Left lung (tissue), 10 donors: Measurements from ENCODE around the gene SLIT3. TPM values are rescaled to one million over a fixed set of nuclear protein-coding genes. Genes with fewer than 3 reads are reported as not detected.

ENCODE experiments used
- ATAC-seq: fragments of 200-7000 bp; cut with Tn5 transposase; one replicate; pipeline ENCODE4 v1.9.1; 2020; ENCODE audit warnings: moderate library complexity
- DNase-seq, 4 donors: peaks; one replicate each; pipeline ENCODE4 v3.0.0-alpha.2; 2013 to 2020
- H3K27ac ChIP-seq, 2 donors: fragments of 200-600 bp; sonication (generic) in 1 of 2; one replicate each; pipeline versions ENCODE4 v1.5.0 to v1.8.0; 2020 to 2021
- H3K27me3 ChIP-seq, 2 donors: fragments of 200-600 bp; sonication (generic) in 1 of 2; one replicate each; pipeline versions ENCODE4 v1.5.0 to v1.8.0; 2020 to 2021
- H3K36me3 ChIP-seq, 2 donors: fragments of 200-600 bp; sonication (generic) in 1 of 2; one replicate each; pipeline versions ENCODE4 v1.5.0 to v1.8.0; 2020 to 2021
- H3K4me1 ChIP-seq, 2 donors: fragments of 200-600 bp; one replicate each; pipeline ENCODE4 v1.8.0; 2021
- H3K4me3 ChIP-seq, 2 donors: fragments of 200-600 bp; sonication (generic) in 1 of 2; one replicate each; pipeline versions ENCODE4 v1.5.0 to v1.8.0; 2020 to 2021; ENCODE audit warnings: mild to moderate bottlenecking in 1 of 2
- H3K9me3 ChIP-seq, 2 donors: fragments of 200-600 bp; sonication (generic) in 1 of 2; one replicate each; pipeline versions ENCODE4 v1.5.0 to v1.8.0; 2020 to 2021
- CTCF ChIP-seq, 2 donors: fragments of 200-600 bp; sonication (generic) in 1 of 2; IDR thresholded peaks; one replicate each; pipeline versions ENCODE4 v1.5.0 to v1.8.0; 2021; ENCODE audit warnings: antibody characterized with exemption in 2 of 2
- intact Hi-C, 2 donors: fragments of 100-400 bp; cut with DNase I; formaldehyde crosslinking; loops; one replicate each; pipeline versions ENCODE4 v1.11.2 to v1.14.2; 2022
- polyA plus RNA-seq, 6 donors: library from polyadenylated mRNA; unstranded; fragments of 120-200 nt; gene quantifications; one replicate each; pipeline ENCODE4 v1.2.1, GENCODE V29; 2013; ENCODE audit not compliant: insufficient read length in 6 of 6
- total RNA-seq, 2 donors: library from RNA; stranded (reverse); fragmentation: NEBNext Ultra II Directional; extraction: Animal tissue kit (Norgen Biotek cat#: 25700); gene quantifications; one replicate each; pipeline ENCODE4 v1.2.1, GENCODE V29; 2021
- donor health status: DM: no; HTN: yes; CAD: no.
- donor health status: DM: no; HTN: no; CAD: no.

Gene SLIT3
- total and polyA plus RNA-seq, 8 donors = 37.6 to 77.1 (median 45.9) TPM

- intact Hi-C loops = no loop called here
- ATAC-seq = no peak
Observed at GRCh38 chr5:169126481-169127021, 174.4 kb downstream of the SLIT3 start.

GRCh38 chr5:169125571-169125970 lies 175.4 kb downstream of the SLIT3 start:
- ATAC-seq = peak; percentile 37
- Histone ChIP-seq H3K4me3 (no peak overlapping the region), H3K4me1 (no peaks in the 10 kb centered on the region), H3K27me3 (no peaks in the 10 kb centered on the region), H3K27ac (no peak overlapping the region), H3K36me3 (no peaks in the 10 kb centered on the region), H3K9me3 (no peaks in the 10 kb centered on the region)
- intact Hi-C loops = no loop called here
- no peak for TF ChIP-seq CTCF (IDR thresholded peaks at IDR 0.05)
- DNase-seq = no peak

More at GRCh38 chr5:169126481-169127021, 174.4 kb downstream of the SLIT3 start:
- no peak overlapping the region for H3K27ac ChIP-seq
- H3K36me3 ChIP-seq = no peaks in the 10 kb centered on the region
- no peak overlapping the region for H3K4me3 ChIP-seq
- no peaks in the 10 kb centered on the region for H3K27me3 ChIP-seq
- no peak for DNase-seq
- no peaks in the 10 kb centered on the region for H3K4me1 ChIP-seq
- no peak for TF ChIP-seq CTCF (IDR thresholded peaks at IDR 0.05)
- no peaks in the 10 kb centered on the region for H3K9me3 ChIP-seq

- ATAC-seq = no peak
- intact Hi-C loops = no loop called here
- H3K36me3 ChIP-seq = no peaks in the 10 kb centered on the region
Observed at GRCh38 chr5:169122951-169123350, 178.0 kb downstream of the SLIT3 start.

GRCh38 chr5:169121630-169122420 lies 179.1 kb downstream of the SLIT3 start:
- H3K27ac ChIP-seq = no peak overlapping the region
- no peaks in the 10 kb centered on the region for H3K36me3 ChIP-seq
- intact Hi-C loops = no loop called here
- no peaks in the 10 kb centered on the region for H3K4me1 ChIP-seq
- ATAC-seq = no peak
- H3K9me3 ChIP-seq = no peaks in the 10 kb centered on the region
- H3K4me3 ChIP-seq = no peak overlapping the region
- no peaks in the 10 kb centered on the region for H3K27me3 ChIP-seq
- DNase-seq = no peak
- no peak for TF ChIP-seq CTCF (IDR thresholded peaks at IDR 0.05)

More at GRCh38 chr5:169122951-169123350, 178.0 kb downstream of the SLIT3 start:
- no peaks in the 10 kb centered on the region for H3K27me3 ChIP-seq
- no peaks in the 10 kb centered on the region for H3K4me1 ChIP-seq
- no peak overlapping the region for H3K4me3 ChIP-seq
- H3K27ac ChIP-seq = no peak overlapping the region
- no peak for DNase-seq
- no peaks in the 10 kb centered on the region for H3K9me3 ChIP-seq
- no peak for TF ChIP-seq CTCF (IDR thresholded peaks at IDR 0.05)

- H3K27me3 ChIP-seq = no peaks in the 10 kb centered on the region
- no peak for DNase-seq
- no peaks in the 10 kb centered on the region for H3K9me3 ChIP-seq
- TF ChIP-seq CTCF (IDR thresholded peaks at IDR 0.05) = no peak
- ATAC-seq = no peak
- intact Hi-C loops = no loop called here
- H3K4me1 ChIP-seq = no peaks in the 10 kb centered on the region
- H3K4me3 ChIP-seq = no peak overlapping the region
- H3K27ac ChIP-seq = no peak overlapping the region
- no peaks in the 10 kb centered on the region for H3K36me3 ChIP-seq
Observed at GRCh38 chr5:169119288-169120048, 181.5 kb downstream of the SLIT3 start.
